PFSK-1 (cell line): ENCODE measurements around the gene PCIF1.

ENCODE experiments used
- FOXP2 ChIP-seq: optimal IDR thresholded peaks from 2 replicates; pipeline ENCODE3; 2011; ENCODE audit warnings: borderline replicate concordance, control low read depth, inconsistent platforms; ENCODE audit not compliant: insufficient read depth; ENCODE audit errors: extremely low read length, extremely low read depth
- POLR2AphosphoS5 ChIP-seq: IDR thresholded peaks from 2 replicates; pipeline ENCODE4 v1.6.1; 2012; ENCODE audit warnings: low read depth, mild to moderate bottlenecking, control low read depth, low read length, moderate library complexity
- REST ChIP-seq, 2 experiments: IDR thresholded peaks; 2 replicates each; pipeline versions ENCODE4 v1.6.1 to v1.8.0; 2011 to 2012; ENCODE audit warnings: low read depth in 2 of 2, low read length in 2 of 2, control low read depth in 1 of 2, inconsistent platforms in 1 of 2, mild to moderate bottlenecking in 1 of 2, moderate library complexity in 1 of 2; ENCODE audit not compliant: insufficient read depth in 1 of 2
- SIN3A ChIP-seq: IDR thresholded peaks from 2 replicates; pipeline ENCODE4 v1.6.1; 2012; ENCODE audit warnings: mild to moderate bottlenecking, low read length, moderate library complexity, borderline replicate concordance; ENCODE audit not compliant: insufficient read depth
- TAF1 ChIP-seq: IDR thresholded peaks from 2 replicates; pipeline ENCODE4 v1.6.1; 2012; ENCODE audit warnings: low read length, control low read depth, borderline replicate concordance; ENCODE audit not compliant: insufficient read depth

- TF ChIP-seq REST (IDR thresholded peaks at IDR 0.05; ENCODE audit: insufficient read depth in 1 of 2, low read depth in 2 of 2, low read length in 2 of 2) (no peak), POLR2AphosphoS5 (no peak), SIN3A (no peak), TAF1 (no peak), FOXP2 (no peak)
Measured at GRCh38 chr20:45940469-45940868, 6.0 kb downstream of the PCIF1 start.
